Activated CD4-positive, CD25-positive, alpha-beta regulatory T cell treated with anti-CD3 and anti-CD28 coated beads, Interleukin-2, amount 50 U/mL, for 72 hours (primary cell): Measurements from ENCODE around the gene TMEM81.

ENCODE experiments used
- DNase-seq: peaks from one replicate; pipeline ENCODE4 v3.0.0; 2021

TMEM81 gene

DNA sequence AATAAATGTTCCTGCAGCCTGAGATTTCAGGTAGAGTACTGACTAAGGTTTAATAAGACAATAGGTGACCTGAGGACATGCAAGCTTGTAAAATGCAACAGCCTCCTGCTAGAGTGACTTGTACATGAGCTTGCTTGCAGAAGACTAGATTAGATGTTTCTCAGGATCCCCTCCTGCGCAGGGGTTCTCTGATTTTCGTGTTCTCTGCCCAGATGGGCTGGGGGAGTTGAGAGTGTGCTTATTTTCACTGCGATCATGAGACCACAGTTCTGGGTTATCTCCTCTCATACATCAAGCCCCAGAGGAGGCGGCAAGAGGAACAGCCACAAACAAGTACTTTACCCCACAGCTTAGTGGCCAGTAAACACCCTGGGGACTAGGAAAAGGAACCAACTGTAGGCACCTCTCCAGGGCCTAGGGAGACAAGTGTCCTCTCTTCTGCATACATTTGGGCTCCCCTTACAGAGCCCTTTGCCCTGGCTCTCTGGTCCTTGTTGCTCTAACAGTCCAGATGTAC is 8.0 kb downstream of the TMEM81 start:
- DNase-seq = no peak

DNA sequence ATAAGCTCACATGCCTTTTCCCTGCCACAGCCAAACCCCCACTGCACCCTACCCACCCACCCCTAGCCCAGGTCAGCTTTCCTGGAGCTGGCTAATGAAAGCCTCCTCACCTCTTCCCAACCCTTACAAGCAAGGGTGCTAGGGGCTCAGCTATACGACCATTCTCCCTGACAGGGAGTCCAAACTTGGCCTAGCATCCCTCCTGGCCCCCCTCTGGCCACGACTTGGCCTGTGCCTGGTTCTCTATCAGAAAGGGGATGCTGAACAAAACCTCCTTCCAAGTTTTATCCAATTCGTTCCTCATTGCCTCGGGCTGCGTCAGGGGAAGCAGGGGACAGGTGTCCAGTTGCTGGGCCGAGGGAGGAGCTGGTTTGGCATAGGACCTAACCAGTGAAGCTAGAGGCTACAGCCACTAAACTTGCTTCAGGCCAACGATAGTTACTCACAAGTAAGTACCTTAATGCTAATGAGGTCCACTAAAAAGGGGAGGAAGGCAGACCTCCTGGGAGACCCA is 8.6 kb downstream of the TMEM81 start:
- DNase-seq = no peak

DNA sequence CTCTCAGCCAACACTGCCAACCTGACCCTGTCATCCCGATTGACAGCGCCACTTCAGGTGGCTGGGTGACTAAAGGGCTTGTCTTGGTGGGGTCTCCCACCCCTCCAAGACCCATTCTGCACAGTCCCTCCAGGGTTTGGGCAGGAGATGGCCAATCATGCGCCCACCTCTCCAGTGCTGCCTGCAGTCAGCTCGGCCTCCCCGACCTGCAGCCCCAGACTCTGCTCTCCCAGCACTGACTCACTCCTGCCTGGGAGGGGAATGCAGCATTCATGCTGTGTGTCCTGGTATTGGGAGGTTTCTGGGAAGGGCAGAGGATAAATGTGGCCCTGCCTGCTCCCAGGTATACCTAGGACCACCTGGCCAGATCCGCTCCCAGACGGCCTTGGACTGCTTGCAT is 9.7 kb downstream of the TMEM81 start:
- DNase-seq = no peak

DNA sequence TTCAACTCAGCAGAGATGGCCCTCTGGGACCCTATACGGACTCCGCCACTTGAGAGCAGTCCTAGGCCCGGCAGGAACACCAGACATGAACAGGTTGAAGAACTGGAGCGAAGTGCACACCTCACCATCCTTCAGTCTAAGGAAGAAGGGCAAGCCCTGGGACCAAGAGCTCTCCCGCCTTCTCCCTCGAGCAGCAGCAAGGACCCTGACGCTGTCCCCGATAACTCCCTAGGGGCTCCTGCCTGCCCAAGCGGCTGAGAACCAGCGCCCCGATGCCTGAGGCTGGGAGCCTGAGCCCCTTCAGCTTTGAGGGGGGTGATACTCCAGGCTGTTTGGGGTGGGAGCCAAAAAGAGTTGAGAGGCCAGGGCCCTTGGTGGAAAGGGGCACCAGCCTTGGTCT is 10.2 kb downstream of the TMEM81 start:
- DNase-seq = no peak

DNA sequence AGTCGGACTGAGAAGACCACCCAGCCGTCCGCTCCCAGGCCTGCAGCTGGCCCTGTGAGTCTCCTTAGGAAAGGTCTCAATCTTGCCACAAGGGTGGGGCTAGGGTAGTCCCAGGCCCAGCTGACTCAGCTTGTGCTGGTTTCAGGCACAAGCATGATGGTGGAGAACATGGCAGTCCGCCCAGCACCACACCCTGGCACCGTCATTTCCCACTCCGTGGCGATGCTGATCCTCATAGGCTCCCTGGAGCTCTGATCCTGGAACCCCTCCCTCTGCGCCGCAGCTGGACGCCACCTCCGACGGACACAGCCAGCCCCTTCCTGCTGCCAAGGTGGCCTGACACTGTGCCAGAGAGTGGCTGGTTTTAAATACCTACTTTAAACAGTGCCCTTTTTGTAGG is 10.7 kb downstream of the TMEM81 start:
- no peak for DNase-seq

DNA sequence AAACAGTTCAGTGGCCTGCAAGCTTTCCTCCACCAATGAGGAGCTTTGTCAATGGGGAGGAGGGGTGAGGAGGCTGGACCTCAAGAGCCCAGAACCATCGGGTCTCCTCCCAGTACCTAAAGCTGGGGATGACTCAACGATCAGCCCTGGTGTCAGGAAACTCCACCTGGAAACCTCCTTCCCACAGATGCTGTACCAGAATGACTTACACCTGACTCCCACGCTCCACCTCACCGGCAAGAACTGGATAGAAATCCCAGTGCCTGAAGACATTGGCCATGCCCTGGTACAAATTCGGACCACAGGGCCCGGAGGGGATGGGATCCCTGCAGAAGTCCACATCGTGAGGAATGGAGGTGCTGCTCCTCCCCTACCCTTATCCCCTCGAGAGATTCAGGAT is 11.4 kb downstream of the TMEM81 start:
- no peak for DNase-seq

DNA sequence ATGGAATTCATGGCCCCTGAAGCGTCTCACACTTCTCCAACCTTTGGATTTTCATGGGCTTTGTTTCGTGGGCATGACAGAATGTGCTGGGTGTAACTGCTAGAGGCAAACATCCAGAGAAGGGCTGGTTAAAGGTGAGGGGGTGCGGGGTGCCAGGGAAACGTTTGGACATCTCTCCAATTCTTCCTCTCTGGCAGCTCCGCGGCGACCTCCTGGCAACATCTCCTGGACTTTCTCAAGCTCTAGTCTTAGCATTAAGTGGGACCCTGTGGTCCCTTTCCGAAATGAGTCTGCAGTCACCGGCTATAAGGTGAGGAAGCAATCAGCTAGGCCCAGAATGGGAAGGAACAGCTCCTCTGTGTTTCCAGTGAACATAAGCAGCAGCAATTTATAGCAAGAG is 12.0 kb downstream of the TMEM81 start:
- no peak for DNase-seq

DNA sequence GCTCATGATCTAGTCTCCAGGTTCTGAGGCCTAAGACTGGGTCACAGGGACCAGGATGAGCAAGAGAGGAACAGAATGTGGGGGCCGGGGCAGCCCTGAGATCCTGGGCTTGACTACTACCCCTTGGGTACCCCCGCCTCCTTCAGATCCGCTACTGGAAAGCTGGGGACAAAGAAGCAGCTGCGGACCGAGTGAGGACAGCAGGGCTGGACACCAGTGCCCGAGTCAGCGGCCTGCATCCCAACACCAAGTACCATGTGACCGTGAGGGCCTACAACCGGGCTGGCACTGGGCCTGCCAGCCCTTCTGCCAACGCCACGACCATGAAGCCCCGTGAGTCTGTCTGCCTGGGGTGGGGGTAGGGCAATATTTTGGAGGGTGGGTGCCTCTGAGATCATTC is 12.5 kb downstream of the TMEM81 start:
- DNase-seq = no peak

DNA sequence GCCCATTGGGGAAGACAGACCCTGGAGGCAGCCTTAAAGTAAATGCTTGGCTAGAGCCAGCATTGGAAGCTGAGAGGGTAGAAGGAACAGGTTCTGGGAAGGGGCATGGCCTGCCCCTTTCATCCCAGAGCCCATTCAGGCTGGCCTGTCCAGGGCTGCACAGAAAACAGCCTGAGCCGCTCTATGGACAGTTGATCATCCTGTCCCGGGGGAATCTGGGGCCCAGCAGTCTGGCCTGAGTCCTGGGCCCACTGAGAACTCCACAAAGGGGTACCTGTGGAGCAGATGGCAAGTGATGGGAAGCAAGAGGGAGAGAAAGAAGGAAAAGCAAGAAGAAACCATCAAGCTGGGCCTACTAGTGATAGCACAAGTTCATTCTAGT is 13.2 kb downstream of the TMEM81 start:
- DNase-seq = no peak

DNA sequence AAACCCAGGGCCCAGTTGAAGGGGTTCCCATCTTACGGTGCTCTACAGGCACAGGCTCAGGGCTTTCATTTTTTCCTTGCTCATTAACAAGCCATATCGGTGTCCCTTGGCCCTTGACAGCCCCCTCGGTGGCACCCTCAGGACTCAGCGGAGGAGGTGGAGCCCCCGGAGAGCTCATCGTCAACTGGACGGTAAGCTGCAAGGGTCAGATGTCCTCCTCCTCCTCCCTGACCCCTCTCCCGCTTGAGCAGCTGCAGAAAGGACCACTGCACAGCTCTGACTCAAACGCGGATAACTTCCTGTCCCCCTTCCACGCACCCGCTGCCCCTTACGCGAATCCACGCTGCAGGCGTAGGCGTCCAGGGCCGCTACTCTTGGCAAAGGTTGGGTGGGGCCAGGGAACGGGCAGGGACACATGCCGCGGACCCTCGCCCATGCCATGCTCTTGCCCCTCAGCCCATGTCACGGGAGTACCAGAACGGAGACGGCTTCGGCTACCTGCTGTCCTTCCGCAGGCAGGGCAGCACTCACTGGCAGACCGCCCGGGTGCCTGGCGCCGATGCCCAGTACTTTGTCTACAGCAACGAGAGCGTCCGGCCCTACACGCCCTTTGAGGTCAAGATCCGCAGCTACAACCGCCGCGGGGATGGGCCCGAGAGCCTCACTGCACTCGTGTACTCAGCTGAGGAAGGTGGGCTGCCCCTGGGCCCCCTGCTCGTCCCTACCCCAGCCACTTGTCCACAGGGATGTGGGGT is 14.7 kb downstream of the TMEM81 start:
- DNase-seq = no peak

DNA sequence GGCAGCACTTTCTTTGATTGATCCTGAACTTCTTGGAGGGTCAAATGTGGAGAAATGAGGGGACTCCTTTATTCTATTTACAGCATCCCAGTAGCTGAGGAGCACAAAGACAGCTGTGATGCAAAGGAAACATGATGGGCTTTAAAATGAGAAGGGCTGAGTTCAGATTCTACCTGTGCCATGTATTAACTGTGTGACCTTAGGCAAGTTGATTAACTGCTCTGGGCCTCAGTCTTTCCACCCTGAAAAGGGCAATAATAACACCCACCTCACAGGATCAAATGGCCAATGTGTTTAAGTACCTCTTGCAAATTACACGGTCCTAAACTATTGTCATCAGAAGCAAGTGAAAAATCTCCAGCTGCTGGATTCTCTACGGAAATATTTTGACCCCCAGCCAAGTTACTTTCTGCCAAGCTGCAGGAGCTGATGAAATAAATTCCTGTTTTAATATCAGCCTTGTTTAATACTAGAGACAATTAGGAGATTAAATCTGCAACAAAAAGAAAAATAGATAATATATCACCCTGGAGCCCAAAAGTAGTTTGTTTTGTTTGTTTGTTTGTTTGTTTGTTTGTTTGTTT is 15.7 kb downstream of the TMEM81 start:
- DNase-seq = no peak

DNA sequence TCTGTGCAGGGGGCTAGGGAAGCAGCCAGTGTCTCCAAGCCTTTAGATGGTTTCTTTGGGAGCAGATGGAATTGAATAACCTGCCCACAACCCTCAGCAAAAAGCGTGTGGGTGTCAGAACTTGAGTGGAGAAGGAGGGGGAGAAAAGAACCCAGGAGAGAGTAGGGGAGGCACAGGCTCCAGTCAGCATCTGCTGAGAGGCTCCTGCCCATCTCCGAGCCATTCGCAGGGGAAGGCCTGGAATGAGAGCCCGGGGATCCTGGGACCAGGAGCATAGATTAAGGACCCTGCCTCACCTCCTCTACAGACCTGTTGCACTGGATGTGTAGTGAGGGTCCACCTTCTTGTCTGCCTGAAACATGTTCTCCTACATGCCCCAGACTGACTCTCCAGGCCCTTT is 16.3 kb downstream of the TMEM81 start:
- no peak for DNase-seq

DNA sequence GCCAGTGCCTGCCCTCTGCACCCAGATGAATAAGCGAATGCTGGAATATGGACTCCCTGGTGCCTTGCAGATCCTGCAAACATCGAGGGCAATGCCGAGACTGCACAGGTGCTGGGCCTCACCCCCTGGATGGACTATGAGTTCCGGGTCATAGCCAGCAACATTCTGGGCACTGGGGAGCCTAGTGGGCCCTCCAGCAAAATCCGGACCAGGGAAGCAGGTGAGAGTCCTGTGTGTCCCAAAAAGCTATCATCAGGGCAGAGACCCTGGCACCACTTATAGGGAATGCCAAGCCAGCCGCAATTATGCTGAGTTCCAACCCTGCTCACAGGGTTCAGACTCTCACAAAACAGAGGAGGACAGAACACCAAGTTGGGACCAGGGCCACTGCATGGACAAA is 17.2 kb downstream of the TMEM81 start:
- no peak for DNase-seq

DNA sequence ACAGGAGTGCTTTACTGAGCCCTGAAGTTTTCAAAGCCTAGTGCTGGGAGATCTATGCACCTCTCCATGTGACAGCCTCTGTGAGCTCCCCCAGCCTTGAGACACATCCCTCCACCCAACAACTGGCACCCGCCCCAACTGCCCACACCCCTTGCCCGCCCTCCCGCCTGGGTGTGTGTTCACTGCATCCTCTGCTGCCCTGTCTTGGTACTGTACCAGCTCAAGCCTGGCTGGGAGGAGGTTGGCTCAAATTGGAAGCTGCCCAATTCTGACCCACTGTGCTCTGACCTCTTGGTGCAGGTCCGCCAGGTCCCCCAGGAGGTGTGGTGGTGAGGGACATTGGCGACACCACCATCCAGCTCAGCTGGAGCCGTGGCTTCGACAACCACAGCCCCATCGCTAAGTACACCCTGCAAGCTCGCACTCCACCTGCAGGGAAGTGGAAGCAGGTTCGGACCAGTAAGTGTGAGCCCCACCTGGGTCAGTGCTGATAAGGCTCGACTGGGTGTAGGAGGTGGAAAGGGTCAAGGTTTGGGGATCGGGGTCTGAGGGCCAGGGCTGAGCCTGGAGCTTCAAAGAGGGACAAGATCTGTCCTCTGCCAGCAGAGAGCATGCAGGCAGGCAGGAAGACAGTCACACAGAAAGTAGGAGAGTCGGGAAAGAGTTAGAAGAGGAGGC is 18.0 kb downstream of the TMEM81 start:
- no peak for DNase-seq

DNA sequence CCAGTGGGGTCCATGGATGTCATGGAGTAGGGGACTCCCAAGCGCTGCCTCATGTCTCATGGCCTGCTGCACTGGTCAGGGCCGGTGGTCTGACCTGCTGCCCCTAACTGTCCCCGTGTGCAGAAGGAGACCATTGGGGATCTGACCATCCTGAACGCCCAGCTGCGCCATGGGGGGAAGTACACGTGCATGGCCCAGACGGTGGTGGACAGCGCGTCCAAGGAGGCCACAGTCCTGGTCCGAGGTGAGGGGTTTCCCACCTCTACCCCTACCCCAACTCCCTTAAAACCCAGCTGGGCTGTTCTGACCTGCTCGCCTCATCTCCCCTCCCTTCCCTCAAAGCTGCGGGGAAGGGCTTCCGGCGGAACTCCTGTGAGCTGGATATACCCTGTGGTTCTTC is 18.6 kb downstream of the TMEM81 start:
- no peak for DNase-seq

DNA sequence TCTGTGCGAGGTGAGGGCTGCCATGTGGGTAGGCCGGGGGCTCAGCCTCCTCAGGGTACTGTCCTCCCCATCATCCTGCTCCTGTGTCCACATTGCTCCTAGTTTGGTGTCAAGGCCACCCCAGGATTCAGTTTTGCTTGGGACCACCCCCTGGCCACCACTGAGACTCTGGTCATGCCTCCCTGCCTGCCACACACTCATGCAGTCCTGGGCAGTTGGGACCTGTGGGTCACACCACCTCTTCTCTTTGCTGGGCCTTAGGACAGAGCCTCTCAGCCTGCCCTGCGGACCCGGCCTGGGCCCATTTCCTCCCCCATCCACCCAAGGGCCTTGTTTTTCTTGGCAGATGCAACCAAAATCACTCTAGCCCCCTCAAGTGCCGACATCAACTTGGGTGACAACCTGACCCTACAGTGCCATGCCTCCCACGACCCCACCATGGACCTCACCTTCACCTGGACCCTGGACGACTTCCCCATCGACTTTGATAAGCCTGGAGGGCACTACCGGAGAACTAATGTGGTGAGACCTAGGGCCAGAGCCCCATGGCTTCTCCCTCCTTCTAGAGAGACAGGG is 19.4 kb downstream of the TMEM81 start:
- DNase-seq = no peak

DNA sequence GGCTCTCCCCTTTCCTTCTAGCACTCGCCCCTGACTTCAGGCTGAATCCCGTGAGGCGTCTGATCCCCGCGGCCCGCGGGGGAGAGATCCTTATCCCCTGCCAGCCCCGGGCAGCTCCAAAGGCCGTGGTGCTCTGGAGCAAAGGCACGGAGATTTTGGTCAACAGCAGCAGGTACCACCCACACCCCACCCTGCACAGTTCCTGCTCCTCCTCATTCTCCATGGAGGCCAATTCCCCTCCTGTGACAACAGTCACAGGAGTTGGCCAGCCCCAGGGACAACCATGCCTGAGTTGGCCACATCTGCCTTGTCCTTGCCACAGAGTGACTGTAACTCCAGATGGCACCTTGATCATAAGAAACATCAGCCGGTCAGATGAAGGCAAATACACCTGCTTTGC is 20.0 kb downstream of the TMEM81 start:
- DNase-seq = no peak

DNA sequence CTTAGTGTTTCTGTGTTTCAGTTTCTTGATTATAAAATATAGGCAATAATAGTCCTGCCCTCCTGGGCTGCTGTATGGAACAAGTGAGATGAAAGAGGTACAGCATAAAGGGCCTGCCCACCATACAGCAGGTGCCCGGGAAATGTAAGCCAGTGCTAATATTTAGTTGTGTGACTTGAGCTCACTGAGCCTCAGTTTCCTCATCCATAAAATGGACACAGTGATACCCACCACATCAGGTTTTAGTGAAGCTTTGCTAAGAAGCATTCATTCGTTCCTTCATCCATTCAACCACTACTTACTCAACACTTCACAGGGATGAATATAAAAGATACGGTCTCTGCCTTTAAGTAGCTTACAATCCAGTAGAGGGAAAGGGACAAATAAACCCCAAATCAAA is 21.4 kb downstream of the TMEM81 start:
- no peak for DNase-seq

DNA sequence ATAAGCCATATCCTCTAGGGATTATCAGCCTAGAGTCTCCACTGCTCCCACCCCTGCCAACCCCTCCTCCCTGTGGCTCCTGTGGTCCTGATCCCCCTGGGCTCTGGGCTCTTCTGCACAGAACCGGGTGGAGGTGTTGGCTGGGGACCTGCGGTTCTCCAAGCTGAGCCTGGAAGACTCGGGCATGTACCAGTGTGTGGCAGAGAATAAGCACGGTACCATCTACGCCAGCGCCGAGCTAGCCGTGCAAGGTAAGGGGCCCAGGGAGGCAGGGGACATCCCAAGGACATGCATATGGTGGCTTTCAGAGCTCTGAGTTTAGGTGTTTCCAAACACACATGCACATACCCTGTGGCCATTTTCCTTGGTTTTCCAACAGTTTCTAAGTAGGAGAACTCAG is 21.9 kb downstream of the TMEM81 start:
- DNase-seq = no peak

DNA sequence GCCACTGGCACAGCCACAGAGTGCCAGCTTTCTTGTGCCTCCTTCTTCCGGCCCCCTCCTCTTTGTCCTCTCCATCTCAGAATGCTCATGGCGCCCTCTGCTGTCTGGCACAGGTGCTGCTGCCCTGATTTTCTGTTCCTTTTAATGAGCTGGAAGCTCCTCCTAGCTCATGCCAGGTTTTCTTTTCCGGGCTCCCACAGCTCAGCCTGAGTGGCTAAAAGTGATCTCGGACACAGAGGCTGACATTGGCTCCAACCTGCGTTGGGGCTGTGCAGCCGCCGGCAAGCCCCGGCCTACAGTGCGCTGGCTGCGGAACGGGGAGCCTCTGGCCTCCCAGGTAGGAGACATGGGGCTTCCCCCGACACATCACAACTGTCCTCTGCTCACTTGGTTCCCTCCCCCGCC is 22.6 kb downstream of the TMEM81 start:
- peak; percentile 71 for DNase-seq

DNA sequence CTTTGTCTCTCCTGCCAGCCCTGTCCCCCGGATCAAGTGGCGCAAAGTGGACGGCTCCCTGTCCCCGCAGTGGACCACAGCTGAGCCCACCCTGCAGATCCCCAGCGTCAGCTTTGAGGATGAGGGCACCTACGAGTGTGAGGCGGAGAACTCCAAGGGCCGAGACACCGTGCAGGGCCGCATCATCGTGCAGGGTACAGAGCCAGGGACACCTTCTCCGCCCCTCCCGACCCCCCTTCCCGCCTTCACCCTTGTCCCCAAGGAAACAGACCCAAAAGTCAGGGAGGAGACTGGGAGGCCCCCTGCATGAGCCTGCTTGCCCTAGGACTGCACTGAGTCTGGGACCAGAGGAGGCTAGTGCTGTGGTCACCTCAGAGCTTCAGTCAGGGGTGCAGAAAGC is 23.0 kb downstream of the TMEM81 start:
- no peak for DNase-seq

DNA sequence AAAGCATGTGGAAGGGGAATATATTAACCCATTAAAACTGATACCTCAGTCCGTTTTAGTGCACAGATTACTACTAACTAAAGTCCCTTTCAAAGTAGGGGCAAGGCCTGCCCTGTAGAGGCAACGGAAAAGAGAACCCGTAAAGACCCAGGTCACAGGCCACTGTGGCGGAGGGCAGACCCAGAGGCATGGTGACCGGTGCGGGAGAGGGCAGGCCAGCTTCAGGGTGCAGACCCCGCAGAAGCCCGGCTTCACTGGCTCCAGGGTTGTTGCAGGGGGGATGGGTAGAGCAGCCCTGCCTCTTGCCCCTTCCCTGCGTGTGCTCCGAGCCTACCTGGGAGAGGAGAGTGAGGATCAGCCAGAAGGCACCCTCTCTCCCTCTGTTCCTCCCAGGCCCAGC is 23.5 kb downstream of the TMEM81 start:
- DNase-seq = no peak

DNA sequence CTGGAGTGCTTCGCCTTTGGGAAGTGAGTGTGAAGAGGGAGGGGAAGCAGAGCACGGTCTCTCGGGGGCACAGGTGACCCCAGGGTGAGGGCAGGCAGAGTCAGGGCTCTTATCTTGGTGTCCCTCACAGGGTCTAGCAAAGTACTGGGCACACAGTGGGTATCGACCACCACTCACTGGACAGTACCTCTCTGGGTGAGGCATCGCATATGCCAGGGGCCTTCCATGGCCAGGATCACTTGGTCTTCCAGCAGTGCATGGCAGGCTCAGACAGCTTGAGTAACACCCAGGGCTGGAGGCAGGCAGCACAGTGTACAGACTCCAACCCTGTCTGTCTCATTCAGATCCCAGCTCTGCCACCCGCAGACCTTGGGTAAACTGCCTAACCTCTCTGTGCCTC is 24.6 kb downstream of the TMEM81 start:
- no peak for DNase-seq

DNA sequence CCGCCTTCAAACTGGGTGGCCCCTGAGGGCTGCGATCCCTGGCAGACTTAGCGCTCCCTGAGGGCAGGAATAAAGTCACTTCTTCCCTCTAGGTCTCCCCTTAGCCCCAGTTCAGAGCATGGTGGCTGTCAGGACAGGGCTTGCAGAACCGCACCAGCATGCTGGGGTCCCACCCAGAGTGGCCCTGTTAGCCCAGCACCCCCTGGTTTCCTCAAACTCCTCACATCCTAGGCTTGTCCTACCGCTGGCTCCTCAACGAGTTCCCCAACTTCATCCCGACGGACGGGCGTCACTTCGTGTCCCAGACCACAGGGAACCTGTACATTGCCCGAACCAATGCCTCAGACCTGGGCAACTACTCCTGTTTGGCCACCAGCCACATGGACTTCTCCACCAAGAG is 25.4 kb downstream of the TMEM81 start:
- no peak for DNase-seq
